ENCODE measurements around the gene WWC2.

Gene WWC2

DNA sequence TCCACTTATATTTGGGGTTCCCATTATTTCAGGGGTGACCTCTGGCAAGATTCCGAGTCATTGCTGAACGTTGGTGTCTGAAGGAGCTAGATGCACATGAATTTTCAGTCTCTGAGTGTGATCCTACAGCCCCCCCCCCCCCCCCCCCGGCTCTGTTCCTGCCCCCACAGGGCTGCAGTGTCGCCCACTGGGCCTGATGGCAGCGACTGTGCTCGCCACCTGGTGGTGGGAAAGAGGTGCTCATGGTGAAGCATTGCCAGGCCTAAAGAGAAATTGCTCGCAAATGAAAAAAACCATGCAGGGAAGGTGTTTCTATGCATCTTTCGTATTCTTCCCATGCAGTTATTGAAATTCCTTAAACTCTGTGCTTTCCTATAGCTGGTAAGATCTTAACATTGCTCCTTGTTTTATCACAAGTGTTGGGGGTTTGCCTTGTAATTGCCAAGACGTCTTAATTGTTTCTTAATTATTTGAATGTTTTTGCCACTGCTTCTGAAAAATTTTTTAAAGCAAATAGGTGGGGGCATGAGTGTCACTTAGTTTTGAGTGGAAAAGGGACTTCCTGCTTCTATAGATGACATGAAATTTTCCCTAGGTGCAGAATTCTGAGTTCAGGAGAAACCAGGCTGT, 157.8 kb downstream of the WWC2 start:
- no peak overlapping the region for H3K4me3 ChIP-seq (ENCODE audit: low read length)
- no peaks in the 10 kb centered on the region for H3K9me3 ChIP-seq (ENCODE audit: insufficient read depth, low read length)
- TF ChIP-seq EZH2phosphoT487 (IDR thresholded peaks at IDR 0.05; ENCODE audit: low read depth), result no peak
- TF ChIP-seq, protein P1, sequence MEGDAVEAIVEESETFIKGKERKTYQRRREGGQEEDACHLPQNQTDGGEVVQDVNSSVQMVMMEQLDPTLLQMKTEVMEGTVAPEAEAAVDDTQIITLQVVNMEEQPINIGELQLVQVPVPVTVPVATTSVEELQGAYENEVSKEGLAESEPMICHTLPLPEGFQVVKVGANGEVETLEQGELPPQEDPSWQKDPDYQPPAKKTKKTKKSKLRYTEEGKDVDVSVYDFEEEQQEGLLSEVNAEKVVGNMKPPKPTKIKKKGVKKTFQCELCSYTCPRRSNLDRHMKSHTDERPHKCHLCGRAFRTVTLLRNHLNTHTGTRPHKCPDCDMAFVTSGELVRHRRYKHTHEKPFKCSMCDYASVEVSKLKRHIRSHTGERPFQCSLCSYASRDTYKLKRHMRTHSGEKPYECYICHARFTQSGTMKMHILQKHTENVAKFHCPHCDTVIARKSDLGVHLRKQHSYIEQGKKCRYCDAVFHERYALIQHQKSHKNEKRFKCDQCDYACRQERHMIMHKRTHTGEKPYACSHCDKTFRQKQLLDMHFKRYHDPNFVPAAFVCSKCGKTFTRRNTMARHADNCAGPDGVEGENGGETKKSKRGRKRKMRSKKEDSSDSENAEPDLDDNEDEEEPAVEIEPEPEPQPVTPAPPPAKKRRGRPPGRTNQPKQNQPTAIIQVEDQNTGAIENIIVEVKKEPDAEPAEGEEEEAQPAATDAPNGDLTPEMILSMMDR (IDR thresholded peaks at IDR 0.05; ENCODE audit: low read depth, low read length), result peak; percentile 90
- no peak overlapping the region for H3K27ac ChIP-seq (ENCODE audit: low read length)
- no peaks in the 10 kb centered on the region for H3K79me2 ChIP-seq (ENCODE audit: low read length)
- H3K9ac ChIP-seq (ENCODE audit: low read length), result no peak overlapping the region
- H3K4me1 ChIP-seq (ENCODE audit: low read length), result peaks cover 20% of the 10 kb centered on the region
- H4K20me1 ChIP-seq (ENCODE audit: insufficient read depth, low read length), result no peaks in the 10 kb centered on the region
- H3K27me3 ChIP-seq (ENCODE audit: low read depth, low read length), result no peaks in the 10 kb centered on the region
- no peaks in the 10 kb centered on the region for H3K36me3 ChIP-seq (replicated peaks; ENCODE audit: low read depth, low read length)
- H2AFZ ChIP-seq (ENCODE audit: low read depth, low read length), result peak overlapping the region; percentile 57
- H3K4me2 ChIP-seq (ENCODE audit: low read length), result peak overlapping the region; percentile 41

DNA sequence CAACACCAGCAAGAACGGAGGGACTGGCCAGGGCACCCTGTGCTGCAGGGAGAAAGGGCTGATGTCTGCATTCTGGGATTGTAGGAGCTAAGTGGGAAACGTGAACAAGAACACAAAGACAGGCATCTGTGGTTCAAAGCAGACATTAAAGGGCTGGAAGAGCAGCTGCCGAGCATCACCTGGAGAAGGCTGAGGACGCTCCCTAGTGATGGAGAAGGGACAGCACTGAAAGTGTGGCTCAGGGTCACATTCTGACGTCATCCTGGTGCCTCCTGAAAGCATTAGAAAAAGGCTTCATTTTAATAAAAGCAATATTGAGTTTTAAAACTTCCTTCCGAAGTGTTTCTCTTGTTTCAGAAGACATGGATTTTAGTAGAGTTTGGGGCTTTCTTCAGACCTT, 158.8 kb downstream of the WWC2 start:
- Histone ChIP-seq H3K4me1 (ENCODE audit: low read length) (peaks cover 30% of the 10 kb centered on the region), H3K36me3 (replicated peaks; ENCODE audit: low read depth, low read length) (no peaks in the 10 kb centered on the region), H2AFZ (ENCODE audit: low read depth, low read length) (peak overlapping the region; percentile 25; the same call in 1 of the 2 replicates)

DNA sequence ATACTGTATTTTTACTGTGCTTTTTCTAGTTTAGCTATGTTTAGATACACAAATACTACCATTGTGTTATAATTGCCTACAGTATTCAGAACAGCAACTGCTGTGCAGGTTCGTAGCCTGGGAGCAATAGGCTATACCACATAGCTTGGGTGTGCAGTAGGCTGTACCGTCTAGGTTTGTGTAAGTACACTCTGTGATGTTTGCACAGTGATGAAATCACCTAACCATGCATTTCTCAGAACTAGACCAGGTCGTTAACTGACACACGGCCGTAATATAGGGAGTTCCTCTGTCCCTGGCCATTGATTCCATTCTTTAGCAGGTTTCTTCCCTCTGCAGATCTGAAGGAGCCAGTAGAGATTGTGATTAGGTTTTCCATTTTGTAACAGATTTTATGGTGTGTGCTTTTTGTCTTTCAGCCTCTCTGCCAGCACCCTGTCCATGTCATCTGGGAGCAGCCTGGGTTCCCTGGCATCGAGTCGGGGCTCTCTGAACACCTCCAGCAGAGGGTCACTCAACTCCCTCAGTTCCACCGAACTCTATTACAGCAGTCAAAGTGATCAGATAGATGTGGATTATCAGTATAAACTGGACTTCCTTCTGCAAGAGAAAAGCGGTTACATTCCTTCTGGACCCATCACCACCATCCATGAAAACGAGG, 161.6 kb downstream of the WWC2 start:
- no peak for TF ChIP-seq EZH2phosphoT487 (IDR thresholded peaks at IDR 0.05; ENCODE audit: low read depth)
- TF ChIP-seq, protein P1 (IDR thresholded peaks at IDR 0.05; ENCODE audit: low read depth, low read length), result no peak
- no peak overlapping the region for H2AFZ ChIP-seq (ENCODE audit: low read depth, low read length)
- no peaks in the 10 kb centered on the region for H3K36me3 ChIP-seq (replicated peaks; ENCODE audit: low read depth, low read length)
- H4K20me1 ChIP-seq (ENCODE audit: insufficient read depth, low read length), result no peaks in the 10 kb centered on the region
- no peak overlapping the region for H3K27ac ChIP-seq (ENCODE audit: low read length)
- no peaks in the 10 kb centered on the region for H3K27me3 ChIP-seq (ENCODE audit: low read depth, low read length)
- no peak overlapping the region for H3K4me2 ChIP-seq (ENCODE audit: low read length)
- peaks cover 35% of the 10 kb centered on the region for H3K4me1 ChIP-seq (ENCODE audit: low read length)
- no peaks in the 10 kb centered on the region for H3K9me3 ChIP-seq (ENCODE audit: insufficient read depth, low read length)
- no peak overlapping the region for H3K9ac ChIP-seq (ENCODE audit: low read length)
- no peaks in the 10 kb centered on the region for H3K79me2 ChIP-seq (ENCODE audit: low read length)
- H3K4me3 ChIP-seq (ENCODE audit: low read length), result no peak overlapping the region

More for the DNA sequence above, 158.8 kb downstream of the WWC2 start:
- H3K4me2 ChIP-seq (ENCODE audit: low read length), result no peak overlapping the region
- no peaks in the 10 kb centered on the region for H3K9me3 ChIP-seq (ENCODE audit: insufficient read depth, low read length)
- no peaks in the 10 kb centered on the region for H4K20me1 ChIP-seq (ENCODE audit: insufficient read depth, low read length)
- H3K4me3 ChIP-seq (ENCODE audit: low read length), result no peak overlapping the region
- H3K9ac ChIP-seq (ENCODE audit: low read length), result no peak overlapping the region
- H3K79me2 ChIP-seq (ENCODE audit: low read length), result no peaks in the 10 kb centered on the region
- H3K27me3 ChIP-seq (ENCODE audit: low read depth, low read length), result no peaks in the 10 kb centered on the region
- no peak for TF ChIP-seq EZH2phosphoT487 (IDR thresholded peaks at IDR 0.05; ENCODE audit: low read depth)
- TF ChIP-seq, protein P1 (IDR thresholded peaks at IDR 0.05; ENCODE audit: low read depth, low read length), result peak; percentile 19; the same call in 1 of the 2 replicates
- no peak overlapping the region for H3K27ac ChIP-seq (ENCODE audit: low read length)

DNA sequence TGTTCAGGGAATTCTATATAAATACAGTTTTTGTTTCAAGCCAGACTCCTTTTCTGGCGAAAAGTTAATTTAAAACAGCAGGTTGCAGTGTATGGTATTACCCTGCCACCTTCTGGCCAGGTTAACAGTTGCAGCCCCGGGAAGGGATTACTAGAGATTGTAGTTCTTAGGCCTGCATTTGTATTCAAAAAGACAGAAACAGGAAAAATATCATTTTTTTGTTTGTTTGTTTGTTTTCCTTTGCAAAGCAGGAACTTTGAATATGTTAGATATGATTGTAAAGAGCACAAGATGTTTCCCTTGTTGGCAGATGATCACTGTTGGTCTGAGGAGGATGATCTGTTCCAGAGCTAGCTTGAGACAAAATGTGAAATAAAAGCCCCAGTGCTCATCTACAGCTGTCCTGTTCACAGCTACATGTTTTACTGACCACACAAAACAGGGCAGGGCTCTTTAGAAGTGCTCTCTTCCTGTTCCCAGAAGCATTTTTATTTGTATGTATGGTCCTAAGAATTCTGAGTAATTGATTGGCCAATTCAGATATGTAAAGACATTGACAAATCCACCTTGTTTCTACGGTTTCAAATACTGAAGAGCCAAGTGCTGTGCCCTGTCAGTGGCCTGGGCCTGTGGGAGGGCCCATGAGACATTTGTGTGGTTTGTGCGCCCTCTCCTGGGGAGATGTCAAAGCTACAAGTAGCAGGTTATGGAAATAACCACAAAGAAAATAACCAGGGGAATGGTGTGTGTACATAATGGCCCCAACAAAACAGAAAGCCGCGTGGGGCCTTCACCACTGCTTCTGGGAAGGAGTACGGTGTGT, 163.1 kb downstream of the WWC2 start:
- Histone ChIP-seq H4K20me1 (ENCODE audit: insufficient read depth, low read length) (no peaks in the 10 kb centered on the region), H2AFZ (ENCODE audit: low read depth, low read length) (peak overlapping the region; percentile 79), H3K27ac (ENCODE audit: low read length) (peak overlapping the region; percentile 62), H3K36me3 (replicated peaks; ENCODE audit: low read depth, low read length) (no peaks in the 10 kb centered on the region), H3K9me3 (ENCODE audit: insufficient read depth, low read length) (no peaks in the 10 kb centered on the region), H3K4me2 (ENCODE audit: low read length) (peak overlapping the region; percentile 57), H3K27me3 (ENCODE audit: low read depth, low read length) (no peaks in the 10 kb centered on the region), H3K4me3 (ENCODE audit: low read length) (peak overlapping the region; percentile 34), H3K4me1 (ENCODE audit: low read length) (peaks cover 24% of the 10 kb centered on the region), H3K9ac (ENCODE audit: low read length) (peak overlapping the region; percentile 54), H3K79me2 (ENCODE audit: low read length) (no peaks in the 10 kb centered on the region)
- no peak for TF ChIP-seq EZH2phosphoT487 (IDR thresholded peaks at IDR 0.05; ENCODE audit: low read depth)
- TF ChIP-seq, protein P1 (IDR thresholded peaks at IDR 0.05; ENCODE audit: low read depth, low read length), result peak; percentile 98
